ENCODE results near the gene SUGP1.

SUGP1 gene

GRCh38 chr19:19320361-19321140, at the start of gene SUGP1, which contains the start of gene MAU2:
Gene SUGP1 (minus strand): TSS chr19:19320509. CDS start chr19:19320496, 13 bp downstream.
Gene MAU2 (plus strand): TSS chr19:19320829. CDS start chr19:19320860, 31 bp downstream.
- H3K27me3 ChIP-seq (ENCODE audit: control insufficient read depth, insufficient read depth, low read length), result no peaks in the 10 kb centered on the region
- peak within 1 kb of the TSS; percentile 95 for H3K27ac ChIP-seq (ENCODE audit: low read depth, low read length)
- H3K4me1 ChIP-seq (ENCODE audit: control insufficient read depth, insufficient read depth, low read length), result no peaks in the 10 kb centered on the region
- H3K9ac ChIP-seq (ENCODE audit: low read depth, low read length), result peak within 1 kb of the TSS; percentile 99
- H3K36me3 ChIP-seq (ENCODE audit: control insufficient read depth, insufficient read depth, low read length), result peaks cover 34% of the 10 kb centered on the region
- peak within 1 kb of the TSS; percentile 97 for H3K4me3 ChIP-seq (ENCODE audit: low read depth, low read length)
- no peaks in the 10 kb centered on the region for H3K9me3 ChIP-seq (ENCODE audit: control insufficient read depth, insufficient read depth, low read length)

GRCh38 chr19:19368087-19368486, 47.8 kb upstream of the SUGP1 start:
- Histone ChIP-seq H3K4me3 (ENCODE audit: low read depth, low read length) (no peak overlapping the region), H3K27ac (ENCODE audit: low read depth, low read length) (no peak overlapping the region), H3K9me3 (ENCODE audit: control insufficient read depth, insufficient read depth, low read length) (no peaks in the 10 kb centered on the region), H3K27me3 (ENCODE audit: control insufficient read depth, insufficient read depth, low read length) (no peaks in the 10 kb centered on the region), H3K9ac (ENCODE audit: low read depth, low read length) (no peak overlapping the region), H3K4me1 (ENCODE audit: control insufficient read depth, insufficient read depth, low read length) (peaks cover 3% of the 10 kb centered on the region; the same call in 1 of the 2 replicates), H3K36me3 (ENCODE audit: control insufficient read depth, insufficient read depth, low read length) (no peaks in the 10 kb centered on the region)

GRCh38 chr19:19366434-19367396, 46.4 kb upstream of the SUGP1 start:
- no peaks in the 10 kb centered on the region for H3K36me3 ChIP-seq (ENCODE audit: control insufficient read depth, insufficient read depth, low read length)
- H3K9ac ChIP-seq (ENCODE audit: low read depth, low read length), result no peak overlapping the region
- no peak overlapping the region for H3K27ac ChIP-seq (ENCODE audit: low read depth, low read length)
- H3K4me1 ChIP-seq (ENCODE audit: control insufficient read depth, insufficient read depth, low read length), result peaks cover 3% of the 10 kb centered on the region; the same call in 1 of the 2 replicates
- no peaks in the 10 kb centered on the region for H3K9me3 ChIP-seq (ENCODE audit: control insufficient read depth, insufficient read depth, low read length)
- no peaks in the 10 kb centered on the region for H3K27me3 ChIP-seq (ENCODE audit: control insufficient read depth, insufficient read depth, low read length)
- H3K4me3 ChIP-seq (ENCODE audit: low read depth, low read length), result no peak overlapping the region

GRCh38 chr19:19362075-19362474, 41.8 kb upstream of the SUGP1 start:
- Histone ChIP-seq H3K27ac (ENCODE audit: low read depth, low read length) (no peak overlapping the region), H3K9ac (ENCODE audit: low read depth, low read length) (no peak overlapping the region), H3K36me3 (ENCODE audit: control insufficient read depth, insufficient read depth, low read length) (0 out of 2 replicates have a peak, but pooled peaks cover 7% of the 10 kb centered on the region), H3K4me3 (ENCODE audit: low read depth, low read length) (no peak overlapping the region), H3K9me3 (ENCODE audit: control insufficient read depth, insufficient read depth, low read length) (no peaks in the 10 kb centered on the region), H3K4me1 (ENCODE audit: control insufficient read depth, insufficient read depth, low read length) (peaks cover 6% of the 10 kb centered on the region; the same call in 1 of the 2 replicates), H3K27me3 (ENCODE audit: control insufficient read depth, insufficient read depth, low read length) (no peaks in the 10 kb centered on the region)

- no peak overlapping the region for H3K4me3 ChIP-seq (ENCODE audit: low read depth, low read length)
- no peak overlapping the region; the same call in 1 of the 2 replicates for H3K9ac ChIP-seq (ENCODE audit: low read depth, low read length)
- no peak overlapping the region for H3K27ac ChIP-seq (ENCODE audit: low read depth, low read length)
- no peaks in the 10 kb centered on the region for H3K27me3 ChIP-seq (ENCODE audit: control insufficient read depth, insufficient read depth, low read length)
- H3K9me3 ChIP-seq (ENCODE audit: control insufficient read depth, insufficient read depth, low read length), result no peaks in the 10 kb centered on the region
- H3K36me3 ChIP-seq (ENCODE audit: control insufficient read depth, insufficient read depth, low read length), result peaks cover 16% of the 10 kb centered on the region
- H3K4me1 ChIP-seq (ENCODE audit: control insufficient read depth, insufficient read depth, low read length), result 0 out of 2 replicates have a peak, but pooled peaks cover 2% of the 10 kb centered on the region
Measured at GRCh38 chr19:19361075-19361594, 40.8 kb upstream of the SUGP1 start.

GRCh38 chr19:19356901-19357566, 36.7 kb upstream of the SUGP1 start:
- Histone ChIP-seq H3K4me3 (ENCODE audit: low read depth, low read length) (no peak overlapping the region), H3K36me3 (ENCODE audit: control insufficient read depth, insufficient read depth, low read length) (peaks cover 57% of the 10 kb centered on the region), H3K9ac (ENCODE audit: low read depth, low read length) (no peak overlapping the region), H3K9me3 (ENCODE audit: control insufficient read depth, insufficient read depth, low read length) (no peaks in the 10 kb centered on the region), H3K27me3 (ENCODE audit: control insufficient read depth, insufficient read depth, low read length) (no peaks in the 10 kb centered on the region), H3K27ac (ENCODE audit: low read depth, low read length) (no peak overlapping the region), H3K4me1 (ENCODE audit: control insufficient read depth, insufficient read depth, low read length) (0 out of 2 replicates have a peak, but pooled peaks cover 2% of the 10 kb centered on the region)

GRCh38 chr19:19356500-19356899, 36.2 kb upstream of the SUGP1 start:
- H3K9ac ChIP-seq (ENCODE audit: low read depth, low read length), result no peak overlapping the region
- H3K36me3 ChIP-seq (ENCODE audit: control insufficient read depth, insufficient read depth, low read length), result peaks cover 62% of the 10 kb centered on the region
- no peak overlapping the region for H3K4me3 ChIP-seq (ENCODE audit: low read depth, low read length)
- no peaks in the 10 kb centered on the region for H3K27me3 ChIP-seq (ENCODE audit: control insufficient read depth, insufficient read depth, low read length)
- 0 out of 2 replicates have a peak, but pooled peaks cover 2% of the 10 kb centered on the region for H3K4me1 ChIP-seq (ENCODE audit: control insufficient read depth, insufficient read depth, low read length)
- no peak overlapping the region for H3K27ac ChIP-seq (ENCODE audit: low read depth, low read length)
- no peaks in the 10 kb centered on the region for H3K9me3 ChIP-seq (ENCODE audit: control insufficient read depth, insufficient read depth, low read length)

- Histone ChIP-seq H3K9me3 (ENCODE audit: control insufficient read depth, insufficient read depth, low read length) (no peaks in the 10 kb centered on the region), H3K27ac (ENCODE audit: low read depth, low read length) (no peak overlapping the region), H3K4me1 (ENCODE audit: control insufficient read depth, insufficient read depth, low read length) (no peaks in the 10 kb centered on the region), H3K9ac (ENCODE audit: low read depth, low read length) (no peak overlapping the region), H3K4me3 (ENCODE audit: low read depth, low read length) (no peak overlapping the region), H3K27me3 (ENCODE audit: control insufficient read depth, insufficient read depth, low read length) (no peaks in the 10 kb centered on the region), H3K36me3 (ENCODE audit: control insufficient read depth, insufficient read depth, low read length) (peaks cover 70% of the 10 kb centered on the region)
Measured at GRCh38 chr19:19355606-19356139, 35.4 kb upstream of the SUGP1 start.

- H3K4me1 ChIP-seq (ENCODE audit: control insufficient read depth, insufficient read depth, low read length), result no peaks in the 10 kb centered on the region
- H3K36me3 ChIP-seq (ENCODE audit: control insufficient read depth, insufficient read depth, low read length), result peaks cover 70% of the 10 kb centered on the region
- no peak overlapping the region for H3K27ac ChIP-seq (ENCODE audit: low read depth, low read length)
- no peak overlapping the region for H3K9ac ChIP-seq (ENCODE audit: low read depth, low read length)
- no peaks in the 10 kb centered on the region for H3K9me3 ChIP-seq (ENCODE audit: control insufficient read depth, insufficient read depth, low read length)
- no peak overlapping the region for H3K4me3 ChIP-seq (ENCODE audit: low read depth, low read length)
- no peaks in the 10 kb centered on the region for H3K27me3 ChIP-seq (ENCODE audit: control insufficient read depth, insufficient read depth, low read length)
Measured at GRCh38 chr19:19354932-19355331, 34.6 kb upstream of the SUGP1 start.

- Histone ChIP-seq H3K4me3 (ENCODE audit: low read depth, low read length) (no peak overlapping the region), H3K36me3 (ENCODE audit: control insufficient read depth, insufficient read depth, low read length) (peaks cover 76% of the 10 kb centered on the region), H3K9me3 (ENCODE audit: control insufficient read depth, insufficient read depth, low read length) (no peaks in the 10 kb centered on the region), H3K27me3 (ENCODE audit: control insufficient read depth, insufficient read depth, low read length) (no peaks in the 10 kb centered on the region), H3K4me1 (ENCODE audit: control insufficient read depth, insufficient read depth, low read length) (no peaks in the 10 kb centered on the region), H3K27ac (ENCODE audit: low read depth, low read length) (no peak overlapping the region), H3K9ac (ENCODE audit: low read depth, low read length) (no peak overlapping the region)
Measured at GRCh38 chr19:19354007-19354406, 33.7 kb upstream of the SUGP1 start.

Data from HUES48 (cell line).